Measurements from ENCODE around the gene RDH16. TPM values are rescaled to one million over a fixed set of nuclear protein-coding genes. Genes with fewer than 3 reads are reported as not detected.
A peak's percentile ranks its signal among the peaks of the same experiment; 100 is the strongest.

Gene RDH16, protein sequence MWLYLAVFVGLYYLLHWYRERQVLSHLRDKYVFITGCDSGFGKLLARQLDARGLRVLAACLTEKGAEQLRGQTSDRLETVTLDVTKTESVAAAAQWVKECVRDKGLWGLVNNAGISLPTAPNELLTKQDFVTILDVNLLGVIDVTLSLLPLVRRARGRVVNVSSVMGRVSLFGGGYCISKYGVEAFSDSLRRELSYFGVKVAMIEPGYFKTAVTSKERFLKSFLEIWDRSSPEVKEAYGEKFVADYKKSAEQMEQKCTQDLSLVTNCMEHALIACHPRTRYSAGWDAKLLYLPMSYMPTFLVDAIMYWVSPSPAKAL
- total RNA-seq (0.41 TPM), polyA plus RNA-seq (ENCODE audit: insufficient read depth, low read depth, low replicate concordance) (0.15 TPM)
- long read RNA-seq, donor 1, result 0 reads
- long read RNA-seq, donor 2, result 0 reads
- long read RNA-seq, donor 3, result 0 reads
- long read RNA-seq, donor 4, result 0 reads
- long read RNA-seq, donor 5, result 0 reads
- long read RNA-seq, donor 6, result 0 reads
- long read RNA-seq, donor 7, result 0 reads
- long read RNA-seq, donor 8, result 0 reads
- long read RNA-seq, donor 9, result 0 reads
- long read RNA-seq, donor 10, result 0 reads

DNA sequence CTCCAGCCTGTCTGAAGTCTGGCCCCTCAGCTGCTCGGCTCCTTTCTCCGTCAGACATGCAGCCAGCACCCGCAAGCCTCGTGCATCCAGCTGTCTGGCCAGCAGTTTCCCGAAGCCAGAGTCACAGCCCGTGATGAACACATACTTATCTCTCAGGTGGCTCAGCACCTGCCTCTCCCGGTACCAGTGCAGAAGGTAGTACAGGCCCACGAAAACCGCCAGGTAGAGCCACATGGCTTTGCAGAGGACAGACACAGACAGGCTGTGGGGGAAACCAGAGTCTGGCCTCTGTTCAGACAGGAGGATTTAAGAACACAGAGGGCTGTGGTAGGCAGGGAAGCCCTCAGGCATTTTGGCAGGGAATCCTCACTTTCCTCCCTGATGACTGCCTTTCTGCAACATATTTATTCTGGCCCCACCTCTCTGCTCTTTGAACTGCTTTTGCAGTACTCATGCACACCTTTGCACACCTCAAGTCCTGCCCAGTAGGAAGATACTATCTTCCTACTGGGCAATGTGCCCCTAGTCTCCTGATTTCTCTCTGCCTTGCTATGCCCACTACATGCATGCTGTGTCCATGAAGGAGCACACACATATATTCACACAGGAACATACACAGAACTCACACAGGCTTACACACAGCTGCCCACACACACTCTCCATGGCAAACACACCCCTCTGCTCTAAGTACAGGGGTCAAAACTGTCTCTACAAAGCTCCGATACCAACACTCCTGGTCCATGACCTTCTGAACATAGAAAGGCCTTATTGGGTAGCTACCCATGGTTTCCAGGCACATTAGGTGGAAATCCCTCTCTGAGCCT is at the start of gene RDH16:
RDH16 (minus strand) TSS at position 380 of the 824 bp plus-strand sequence; CDS start at position 234, 146 bp downstream.
- Histone ChIP-seq H3K4me1 (ENCODE audit: control insufficient read depth in 2 of 3, insufficient read depth in 2 of 3, low read depth in 1 of 3, low read length in 3 of 3) (no peaks in the 10 kb centered on the region), H3K36me3 (ENCODE audit: control insufficient read depth in 2 of 3, insufficient read depth in 3 of 3, low read length in 3 of 3) (no peaks in the 10 kb centered on the region), H3K27me3 (ENCODE audit: control insufficient read depth, insufficient read depth, low read length) (no peaks in the 10 kb centered on the region), H3K9me3 (ENCODE audit: control insufficient read depth in 2 of 3, insufficient read depth in 1 of 3, low read length in 3 of 3) (peaks cover 0 to 10% (median 0%) of the 10 kb centered on the region in 3 donors), H3K4me3 (ENCODE audit: low read length in 3 of 3) (no peak within 1 kb of the TSS), H3K27ac (ENCODE audit: low read depth in 2 of 2, low read length in 2 of 2) (no peak within 1 kb of the TSS), H3K9ac (ENCODE audit: low read length in 3 of 3) (no peak within 1 kb of the TSS)
- no peak for DNase-seq
- TF ChIP-seq, protein P1, sequence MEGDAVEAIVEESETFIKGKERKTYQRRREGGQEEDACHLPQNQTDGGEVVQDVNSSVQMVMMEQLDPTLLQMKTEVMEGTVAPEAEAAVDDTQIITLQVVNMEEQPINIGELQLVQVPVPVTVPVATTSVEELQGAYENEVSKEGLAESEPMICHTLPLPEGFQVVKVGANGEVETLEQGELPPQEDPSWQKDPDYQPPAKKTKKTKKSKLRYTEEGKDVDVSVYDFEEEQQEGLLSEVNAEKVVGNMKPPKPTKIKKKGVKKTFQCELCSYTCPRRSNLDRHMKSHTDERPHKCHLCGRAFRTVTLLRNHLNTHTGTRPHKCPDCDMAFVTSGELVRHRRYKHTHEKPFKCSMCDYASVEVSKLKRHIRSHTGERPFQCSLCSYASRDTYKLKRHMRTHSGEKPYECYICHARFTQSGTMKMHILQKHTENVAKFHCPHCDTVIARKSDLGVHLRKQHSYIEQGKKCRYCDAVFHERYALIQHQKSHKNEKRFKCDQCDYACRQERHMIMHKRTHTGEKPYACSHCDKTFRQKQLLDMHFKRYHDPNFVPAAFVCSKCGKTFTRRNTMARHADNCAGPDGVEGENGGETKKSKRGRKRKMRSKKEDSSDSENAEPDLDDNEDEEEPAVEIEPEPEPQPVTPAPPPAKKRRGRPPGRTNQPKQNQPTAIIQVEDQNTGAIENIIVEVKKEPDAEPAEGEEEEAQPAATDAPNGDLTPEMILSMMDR (IDR thresholded peaks at IDR 0.05; ENCODE audit: borderline replicate concordance, extremely low read depth, insufficient read depth), result no peak
- intact Hi-C loops (cut with DNase I), result no loop called here
- FAIRE-seq, result no peak

DNA sequence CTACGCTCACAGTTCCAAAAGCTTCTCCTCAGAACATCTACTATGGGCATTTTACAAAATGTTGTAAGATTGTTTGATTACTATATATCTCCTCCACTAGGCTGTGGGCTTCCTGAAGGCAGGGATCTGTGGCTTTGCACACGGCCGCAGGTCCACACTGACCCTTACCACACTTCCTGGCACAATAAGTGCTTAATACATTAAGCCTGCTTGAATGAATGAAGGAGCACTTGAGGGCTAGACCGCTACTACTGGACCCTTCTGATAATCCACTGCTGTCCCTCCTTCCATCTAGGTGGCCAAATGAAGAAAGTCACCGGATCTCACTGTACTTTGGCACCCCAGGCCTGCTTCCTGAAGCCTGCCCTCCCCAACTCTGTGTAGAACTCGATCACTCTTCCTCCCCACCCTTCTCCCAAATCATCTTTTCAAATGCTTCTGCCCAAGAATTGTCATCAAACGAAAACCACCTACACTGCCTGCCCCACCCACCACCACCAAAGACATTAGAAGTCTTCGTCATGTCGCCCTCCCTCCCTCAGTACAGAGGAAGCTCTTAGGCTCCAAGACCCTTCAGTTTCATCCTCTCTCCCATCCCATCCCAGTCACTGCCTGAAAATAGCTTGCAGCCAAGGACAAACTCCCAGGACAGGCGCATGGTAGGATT is 49.5 kb upstream of the RDH16 start:
- Histone ChIP-seq H3K9me3 (ENCODE audit: control insufficient read depth in 2 of 3, insufficient read depth in 1 of 3, low read length in 3 of 3) (no peaks in the 10 kb centered on the region), H3K4me1 (ENCODE audit: control insufficient read depth in 2 of 3, insufficient read depth in 2 of 3, low read depth in 1 of 3, low read length in 3 of 3) (peaks cover 0 to 9% (median 8%) of the 10 kb centered on the region in 3 donors), H3K27me3 (ENCODE audit: control insufficient read depth, insufficient read depth, low read length) (no peaks in the 10 kb centered on the region), H3K36me3 (ENCODE audit: control insufficient read depth in 2 of 3, insufficient read depth in 3 of 3, low read length in 3 of 3) (peaks cover 2 to 26% (median 9%) of the 10 kb centered on the region in 3 donors), H3K9ac (ENCODE audit: low read length in 3 of 3) (peak overlapping the region in 2 of 3 donors; percentile 45 to 60), H3K4me3 (ENCODE audit: low read length in 3 of 3) (peak overlapping the region in 2 of 3 donors; percentile 66 to 67), H3K27ac (ENCODE audit: low read depth in 2 of 2, low read length in 2 of 2) (peak overlapping the region in 1 of 2 donors; percentile 45)
- TF ChIP-seq, protein P1 (IDR thresholded peaks at IDR 0.05; ENCODE audit: borderline replicate concordance, extremely low read depth, insufficient read depth), result no peak
- FAIRE-seq (no peak), DNase-seq (no peak)
- intact Hi-C loops (cut with DNase I), result no loop called here

DNA sequence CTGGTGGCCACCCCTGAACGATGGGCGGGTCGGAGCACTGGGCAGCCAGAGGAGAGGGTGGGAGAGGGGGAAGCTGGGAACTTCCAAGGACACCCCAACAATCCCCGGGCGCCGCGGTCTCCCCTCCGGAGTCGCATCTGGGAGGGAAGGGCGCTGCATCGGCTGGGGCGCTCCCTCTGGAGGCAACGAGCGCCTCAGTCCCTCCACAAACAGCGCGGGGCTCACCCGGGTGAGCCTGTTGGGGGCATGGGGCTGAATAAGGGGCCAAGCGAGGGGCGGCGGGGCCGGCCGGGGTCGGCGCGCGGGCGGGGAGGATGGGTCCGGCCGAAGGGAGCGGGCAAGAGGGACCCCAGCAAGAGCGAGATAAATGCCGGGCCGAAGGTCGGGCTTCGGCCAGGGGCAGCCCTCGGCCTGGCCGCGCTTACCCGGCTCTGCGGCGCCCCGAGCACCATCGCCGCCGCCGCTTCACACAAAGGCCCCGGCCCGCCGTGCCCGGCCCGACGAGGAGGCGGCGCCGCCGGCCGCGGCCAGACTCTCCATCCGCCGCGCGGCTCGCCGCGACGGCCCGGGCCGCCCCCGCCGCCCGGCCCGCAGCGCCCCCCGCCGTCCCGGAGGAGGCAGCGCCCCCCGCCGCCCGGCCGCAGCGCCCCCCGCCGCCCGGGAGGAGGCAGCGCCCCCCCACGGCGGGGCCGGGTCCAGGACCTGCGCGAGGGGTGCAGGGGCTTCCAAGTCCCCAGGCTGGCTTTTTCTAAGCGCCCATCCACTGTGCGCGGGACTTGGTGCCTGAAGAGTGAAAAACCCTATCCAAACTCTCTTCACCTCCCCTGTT is 48.8 kb upstream of the RDH16 start, which contains the start of gene ZBTB39:
ZBTB39 (minus strand) TSS at position 567 of the 829 bp plus-strand sequence. CDS start 1,629 bp downstream, outside the sequence.
- Histone ChIP-seq H3K36me3 (ENCODE audit: control insufficient read depth in 2 of 3, insufficient read depth in 3 of 3, low read length in 3 of 3) (peaks cover 2 to 31% (median 9%) of the 10 kb centered on the region in 3 donors), H3K9me3 (ENCODE audit: control insufficient read depth in 2 of 3, insufficient read depth in 1 of 3, low read length in 3 of 3) (no peaks in the 10 kb centered on the region), H3K4me1 (ENCODE audit: control insufficient read depth in 2 of 3, insufficient read depth in 2 of 3, low read depth in 1 of 3, low read length in 3 of 3) (peaks cover 0 to 15% (median 8%) of the 10 kb centered on the region in 3 donors), H3K4me3 (ENCODE audit: low read length in 3 of 3) (peak within 1 kb of the TSS; percentile 58 to 82 (median 71)), H3K9ac (ENCODE audit: low read length in 3 of 3) (peak within 1 kb of the TSS; percentile 41 to 78 (median 76)), H3K27me3 (ENCODE audit: control insufficient read depth, insufficient read depth, low read length) (no peaks in the 10 kb centered on the region), H3K27ac (ENCODE audit: low read depth in 2 of 2, low read length in 2 of 2) (peak within 1 kb of the TSS; percentile 40 to 45)
- DNase-seq (peak; percentile 62 to 85 (median 76)), FAIRE-seq (no peak)
- intact Hi-C loops (cut with DNase I), result no loop called here
- TF ChIP-seq, protein P1 (IDR thresholded peaks at IDR 0.05; ENCODE audit: borderline replicate concordance, extremely low read depth, insufficient read depth), result peak; percentile 44

Data from kidney (tissue), 22 donors.